H1 (cell line): ENCODE data around the gene SOSTDC1. TPM values are rescaled to one million over a fixed set of nuclear protein-coding genes. Genes with fewer than 3 reads are reported as not detected.

Source experiments
- CTCF ChIA-PET: fragments of 300-600 bp; sonication (Branson Sonifier 250); formaldehyde crosslinking; loops from one replicate; lab custom pipeline; 2021; ENCODE audit not compliant: partially characterized antibody; lab: Charles Lee
- POLR2A ChIA-PET: fragments of 300-600 bp; sonication (Branson Sonifier 250); formaldehyde crosslinking; loops from one replicate; lab custom pipeline; 2021; ENCODE audit warnings: inconsistent platforms; ENCODE audit not compliant: partially characterized antibody; lab: Charles Lee
- DNase-seq, 2 experiments: peaks; one replicate each; pipeline versions ENCODE4 v3.0.0 to v3.0.0-alpha.2; 2010 to 2022; ENCODE audit warnings: low spot score in 2 of 2, low read depth in 1 of 2, mixed read lengths in 1 of 2
- FAIRE-seq: peaks from 2 replicates; lab custom pipeline; 2011; peaks lifted over from hg19 to GRCh38; lab: Jason Lieb, UNC
- H2AFZ ChIP-seq: 2 replicates; pipeline ENCODE4 v1.8.1; 2012; ENCODE audit warnings: low read length, inconsistent platforms
- H2AK5ac ChIP-seq: 2 replicates; pipeline ENCODE4 v1.6.1; 2013; ENCODE audit warnings: low read depth, low read length
- H2BK120ac ChIP-seq: replicated peaks from 2 replicates; pipeline ENCODE3; 2013; ENCODE audit warnings: low read depth, low read length, inconsistent platforms
- H2BK12ac ChIP-seq: 2 replicates; pipeline ENCODE4 v1.6.1; 2013; ENCODE audit warnings: low read depth, low read length
- H2BK15ac ChIP-seq: 2 replicates; pipeline ENCODE4 v1.6.1; 2013; ENCODE audit warnings: low read length
- H2BK20ac ChIP-seq: 2 replicates; pipeline ENCODE4 v1.6.1; 2013; ENCODE audit warnings: low read length
- H2BK5ac ChIP-seq: 2 replicates; pipeline ENCODE4 v1.6.1; 2013; ENCODE audit warnings: low read depth, low read length
- H3K14ac ChIP-seq: 2 replicates; pipeline ENCODE4 v1.6.1; 2013; ENCODE audit warnings: inconsistent platforms; ENCODE audit not compliant: insufficient read length
- H3K18ac ChIP-seq: 2 replicates; pipeline ENCODE4 v1.6.1; 2013; ENCODE audit warnings: low read length; ENCODE audit errors: extremely low read depth
- H3K23ac ChIP-seq: 2 replicates; pipeline ENCODE4 v1.6.1; 2013; ENCODE audit warnings: inconsistent platforms; ENCODE audit not compliant: insufficient read length
- H3K23me2 ChIP-seq: 2 replicates; pipeline ENCODE4 v1.6.1; 2013; ENCODE audit warnings: low read depth, low read length
- H3K27ac ChIP-seq: 2 replicates; pipeline ENCODE4 v1.6.1; 2011; ENCODE audit warnings: low read depth, low read length, inconsistent platforms
- H3K27me3 ChIP-seq, 4 experiments: replicated peaks in 1 of 4; 1 replicate in 1 of 4; 2 replicates in 3 of 4; pipeline versions ENCODE4 v1.6.1 to v1.8.1; 2011 to 2013; ENCODE audit warnings: low read length in 3 of 4, mild to moderate bottlenecking in 3 of 4, inconsistent platforms in 2 of 4, mixed read lengths in 2 of 4, moderate library complexity in 1 of 4; ENCODE audit not compliant: control insufficient read depth in 3 of 4, insufficient read depth in 3 of 4; ENCODE audit errors: extremely low read depth in 1 of 4
- H3K36me3 ChIP-seq, 4 experiments: 2 replicates each; pipeline versions ENCODE4 v1.6.1 to v1.8.1; 2011 to 2013; ENCODE audit warnings: mild to moderate bottlenecking in 4 of 4, low read length in 3 of 4, moderate library complexity in 2 of 4, control low read depth in 1 of 4, inconsistent platforms in 1 of 4; ENCODE audit not compliant: insufficient read depth in 4 of 4, control insufficient read depth in 2 of 4
- H3K4ac ChIP-seq: replicated peaks from 2 replicates; pipeline ENCODE3; 2013; ENCODE audit warnings: low read length, low read depth, mixed read lengths, inconsistent platforms; ENCODE audit not compliant: insufficient read length
- H3K4me1 ChIP-seq, 4 experiments: replicated peaks in 1 of 4; 1 replicate in 1 of 4; 2 replicates in 3 of 4; pipeline versions ENCODE4 v1.6.1 to v1.8.1; 2011 to 2013; ENCODE audit warnings: low read length in 3 of 4, inconsistent platforms in 2 of 4, mixed read lengths in 1 of 4; ENCODE audit not compliant: insufficient read depth in 4 of 4, control insufficient read depth in 3 of 4
- H3K4me2 ChIP-seq, 2 experiments: 2 replicates each; pipeline versions ENCODE4 v1.6.1 to v1.8.1; 2011 to 2013; ENCODE audit warnings: low read depth in 2 of 2, low read length in 2 of 2, control low read depth in 1 of 2, inconsistent platforms in 1 of 2, mild to moderate bottlenecking in 1 of 2; ENCODE audit not compliant: insufficient read depth in 1 of 2
- H3K4me3 ChIP-seq, 4 experiments: fragments of 200-600, 300-600 bp in 1 of 4; sonication (generic), shearing (Covaris generic), sonication (Bioruptor Twin) in 1 of 4; 2 replicates each; pipeline versions ENCODE4 v1.5.1 to v1.8.1; 2011 to 2016; ENCODE audit warnings: low read length in 4 of 4, low read depth in 3 of 4, control low read depth in 2 of 4, inconsistent platforms in 2 of 4, mild to moderate bottlenecking in 2 of 4, mixed read lengths in 1 of 4, moderate library complexity in 1 of 4; ENCODE audit not compliant: insufficient read depth in 2 of 4; ENCODE audit errors: extremely low read depth in 1 of 4
- H3K56ac ChIP-seq: replicated peaks from 2 replicates; pipeline ENCODE3; 2013; ENCODE audit warnings: low read depth, mild to moderate bottlenecking, mixed read lengths, low read length, inconsistent platforms; ENCODE audit not compliant: insufficient read length
- H3K79me1 ChIP-seq: 2 replicates; pipeline ENCODE4 v1.6.1; 2013; ENCODE audit warnings: low read depth, low read length, control low read depth
- H3K79me2 ChIP-seq, 2 experiments: 2 replicates each; pipeline versions ENCODE4 v1.6.1 to v1.8.1; 2012 to 2013; ENCODE audit warnings: low read length in 2 of 2, mild to moderate bottlenecking in 2 of 2, inconsistent platforms in 1 of 2; ENCODE audit not compliant: insufficient read depth in 2 of 2, control insufficient read depth in 1 of 2
- H3K9ac ChIP-seq, 4 experiments: replicated peaks in 1 of 4; 1 replicate in 1 of 4; 2 replicates in 3 of 4; pipeline versions ENCODE4 v1.6.1 to v1.8.1; 2011 to 2013; ENCODE audit warnings: low read depth in 3 of 4, low read length in 3 of 4, control low read depth in 2 of 4, mild to moderate bottlenecking in 2 of 4, moderate library complexity in 2 of 4, inconsistent platforms in 1 of 4; ENCODE audit errors: extremely low read depth in 1 of 4
- H3K9me3 ChIP-seq, 2 experiments: 2 replicates each; pipeline versions ENCODE4 v1.6.1 to v1.8.1; 2012 to 2013; ENCODE audit warnings: mild to moderate bottlenecking in 2 of 2, moderate library complexity in 2 of 2, control low read depth in 1 of 2, inconsistent platforms in 1 of 2, low read depth in 1 of 2, low read length in 1 of 2, mixed read lengths in 1 of 2; ENCODE audit not compliant: insufficient read depth in 2 of 2
- H4K20me1 ChIP-seq, 2 experiments: replicated peaks in 1 of 2; 2 replicates each; pipeline versions ENCODE3 to v1.8.1; 2011 to 2013; ENCODE audit warnings: inconsistent platforms in 2 of 2, low read length in 2 of 2, mild to moderate bottlenecking in 1 of 2; ENCODE audit not compliant: insufficient read depth in 2 of 2, control insufficient read depth in 1 of 2
- H4K5ac ChIP-seq: 2 replicates; pipeline ENCODE4 v1.6.1; 2013; ENCODE audit warnings: low read length, low read depth, mixed read lengths, inconsistent platforms; ENCODE audit not compliant: insufficient read length
- H4K8ac ChIP-seq: 2 replicates; pipeline ENCODE4 v1.8.0; 2013; ENCODE audit warnings: mild to moderate bottlenecking, moderate library complexity, low read length, inconsistent platforms; ENCODE audit not compliant: insufficient read depth; ENCODE audit errors: extremely low read depth
- H4K91ac ChIP-seq: replicated peaks from 2 replicates; pipeline ENCODE3; 2013; ENCODE audit warnings: low read length, mixed read lengths, inconsistent platforms; ENCODE audit not compliant: insufficient read length
- CTBP2 ChIP-seq: IDR thresholded peaks from 2 replicates; pipeline ENCODE4 v1.7.0; 2011; ENCODE audit warnings: borderline replicate concordance, mild to moderate bottlenecking, moderate library complexity, mixed read lengths, low read length; ENCODE audit not compliant: insufficient read depth, insufficient read length
- HDAC6 ChIP-seq: IDR thresholded peaks from one replicate; pipeline ENCODE4 v1.7.1; 2012; ENCODE audit warnings: low read depth, mild to moderate bottlenecking, inconsistent platforms, low read length, moderate library complexity
- MAFK ChIP-seq: IDR thresholded peaks from 2 replicates; pipeline ENCODE4 v1.6.1; 2012; ENCODE audit warnings: low read depth, mild to moderate bottlenecking, improper control_type of control experiment, low read length
- SIX5 ChIP-seq: IDR thresholded peaks from 2 replicates; pipeline ENCODE4 v1.6.1; 2011; ENCODE audit warnings: mild to moderate bottlenecking, low read depth, low read length
- SP2 ChIP-seq: IDR thresholded peaks from 2 replicates; pipeline ENCODE4 v1.6.1; 2012; ENCODE audit warnings: mild to moderate bottlenecking, low read length, inconsistent platforms
- TAF1 ChIP-seq: IDR thresholded peaks from 2 replicates; pipeline ENCODE4 v1.6.1; 2011; ENCODE audit warnings: mild to moderate bottlenecking, low read depth, low read length
- polyA plus RNA-seq, 7 experiments: library from polyadenylated mRNA; depleted of rRNA in 3 of 7; stranded (reverse) in 5 of 7; unstranded in 2 of 7; fragments of >200 nt in 5 of 7; fragments of 200-250 nt in 2 of 7; gene quantifications; 1 replicate in 5 of 7; 2 replicates in 1 of 7; 4 replicates in 1 of 7; pipeline versions ENCODE4 v1.2.1 to v1.2.3, GENCODE V29; 2011 to 2013; ENCODE audit warnings: missing spikeins in 2 of 7, mixed read lengths in 2 of 7
- total RNA-seq: library from RNA; stranded (reverse); fragmentation: NEBNext Ultra II Directional; extraction: Animal tissue kit (Norgen Biotek cat#: 25700); gene quantifications from 2 replicates; pipeline ENCODE4 v1.2.1, GENCODE V29; 2021

The SOSTDC1 gene
- total and polyA plus RNA-seq, 2 of the 8 experiments (the other 6 are each of a cell fraction or from before 2014, with no cell fraction given), result 0.35 to 0.79 TPM

GRCh38 chr7:16514729-16515128 lies 49.2 kb upstream of the SOSTDC1 start:
- H3K9me3 ChIP-seq, result no peaks in the 10 kb centered on the region
- no peak overlapping the region for H3K56ac ChIP-seq
- H3K4me3 ChIP-seq, result no peak overlapping the region
- H3K14ac ChIP-seq, result no peak overlapping the region
- H2BK120ac ChIP-seq, result no peak overlapping the region
- H3K9ac ChIP-seq, result no peak overlapping the region
- H2AK5ac ChIP-seq, result no peak overlapping the region
- H4K91ac ChIP-seq, result no peak overlapping the region
- H2BK12ac ChIP-seq, result no peak overlapping the region
- H3K27me3 ChIP-seq, result no peaks in the 10 kb centered on the region
- no peak overlapping the region for H3K27ac ChIP-seq
- H2BK20ac ChIP-seq, result no peak overlapping the region
- H3K4me2 ChIP-seq, result no peak overlapping the region
- H4K20me1 ChIP-seq, result no peaks in the 10 kb centered on the region
- H3K4me1 ChIP-seq, result no peaks in the 10 kb centered on the region; a peak in 1 of 7 replicates
- DNase-seq (no peak), FAIRE-seq (no peak)
- no peak overlapping the region for H3K4ac ChIP-seq
- no peak overlapping the region for H3K18ac ChIP-seq
- no peaks in the 10 kb centered on the region for H3K79me2 ChIP-seq
- no peaks in the 10 kb centered on the region for H3K36me3 ChIP-seq
- H4K8ac ChIP-seq, result no peak overlapping the region
- H3K23ac ChIP-seq, result no peak overlapping the region
- POLR2A ChIA-PET, result no interaction called here
- H2AFZ ChIP-seq, result no peak overlapping the region
- H3K23me2 ChIP-seq, result no peaks in the 10 kb centered on the region
- H2BK15ac ChIP-seq, result no peak overlapping the region
- no peaks in the 10 kb centered on the region for H3K79me1 ChIP-seq
- CTCF ChIA-PET, result interaction anchor here (1.2 kb wide), 1 partner anchor 36 kb away, joined by 3 read pairs; no protein-coding TSS in a partner anchor
- no peak overlapping the region for H4K5ac ChIP-seq
- no peak overlapping the region for H2BK5ac ChIP-seq
- TF ChIP-seq HDAC6 (no peak), SIX5 (no peak), SP2 (no peak), TAF1 (no peak), MAFK (no peak), CTBP2 (no peak)
